CD8-positive, alpha-beta memory T cell (primary cell): ENCODE data around the gene SCYGR2. TPM values are rescaled to one million over a fixed set of nuclear protein-coding genes. Genes with fewer than 3 reads are reported as not detected.

Source experiments
- polyA plus RNA-seq: library from polyadenylated mRNA; unstranded; fragments of 300-500 nt; fragmentation: Illumina TruSeq; gene quantifications from one replicate; pipeline ENCODE4 v1.2.3, GENCODE V29; 2021
- total RNA-seq, 2 experiments: library from RNA; stranded (reverse); gene quantifications; one replicate each; pipeline ENCODE4 v1.2.3, GENCODE V29; 2021

The SCYGR2 gene
- total and polyA plus RNA-seq, 3 experiments from 2014 or later, result not detected

Other genes with a start within 250 kb of the SCYGR2 start
- not detected for gene TM4SF20, start 219.6 kb upstream of the SCYGR2 start, total RNA-seq
- gene TM4SF20, start 219.6 kb upstream of the SCYGR2 start, polyA plus RNA-seq, result not detected
- gene SCYGR1, start 210.9 kb upstream of the SCYGR2 start, total RNA-seq, result not detected
- gene SCYGR1, start 210.9 kb upstream of the SCYGR2 start, polyA plus RNA-seq, result not detected
- gene AGFG1, start 126.7 kb upstream of the SCYGR2 start, total RNA-seq, result 100 to 1,000 TPM; 139 to 141 TPM
- gene AGFG1, start 126.7 kb upstream of the SCYGR2 start, polyA plus RNA-seq, result 31.6 TPM
- not detected for gene SCYGR3, start 15.9 kb downstream of the SCYGR2 start, total RNA-seq
- gene SCYGR3, start 15.9 kb downstream of the SCYGR2 start, polyA plus RNA-seq, result not detected
- not detected for gene SCYGR4, start 18.6 kb downstream of the SCYGR2 start, total RNA-seq
- not detected for gene SCYGR4, start 18.6 kb downstream of the SCYGR2 start, polyA plus RNA-seq
- gene SCYGR5, start 67.9 kb downstream of the SCYGR2 start, total RNA-seq, result not detected
- gene SCYGR5, start 67.9 kb downstream of the SCYGR2 start, polyA plus RNA-seq, result not detected
- gene SLC19A3, start 119.1 kb downstream of the SCYGR2 start, total RNA-seq, result not detected
- gene SLC19A3, start 119.1 kb downstream of the SCYGR2 start, polyA plus RNA-seq, result not detected
- gene SCYGR6, start 125.9 kb downstream of the SCYGR2 start, total RNA-seq, result not detected
- not detected for gene SCYGR6, start 125.9 kb downstream of the SCYGR2 start, polyA plus RNA-seq
- gene SCYGR7, start 129.4 kb downstream of the SCYGR2 start, total RNA-seq, result not detected
- gene SCYGR7, start 129.4 kb downstream of the SCYGR2 start, polyA plus RNA-seq, result not detected
- not detected for gene SCYGR8, start 147.0 kb downstream of the SCYGR2 start, total RNA-seq
- not detected for gene SCYGR8, start 147.0 kb downstream of the SCYGR2 start, polyA plus RNA-seq
- 1 to 10 TPM; 3.5 to 5.0 TPM for gene CCL20, start 214.9 kb downstream of the SCYGR2 start, total RNA-seq
- gene CCL20, start 214.9 kb downstream of the SCYGR2 start, polyA plus RNA-seq, result 0.63 TPM